IgD-negative memory B cell (primary cell): ENCODE measurements around the gene COPG1. TPM values are rescaled to one million over a fixed set of nuclear protein-coding genes. Genes with fewer than 3 reads are reported as not detected.
A peak's percentile ranks its signal among the peaks of the same experiment; 100 is the strongest.
"Not testable (repeated sequence)": the region's sequence is repeated elsewhere in the genome, so short reads cannot be mapped to it uniquely, and the experiment has no call there.

Source experiments
- H3K27ac Mint-ChIP-seq, 3 donors: one replicate each; pipeline ENCODE4 v1.8.0; 2020 to 2022; ENCODE audit warnings: mild to moderate bottlenecking in 3 of 3, mixed read lengths in 3 of 3, moderate library complexity in 1 of 3
- H3K27me3 Mint-ChIP-seq: one replicate; pipeline ENCODE4 v1.8.0; 2021; ENCODE audit warnings: mixed read lengths
- H3K36me3 Mint-ChIP-seq: one replicate; pipeline ENCODE4 v1.8.0; 2020; ENCODE audit warnings: mild to moderate bottlenecking, mixed read lengths
- H3K4me1 Mint-ChIP-seq, 3 donors: one replicate each; pipeline ENCODE4 v1.8.0; 2020 to 2022; ENCODE audit warnings: mixed read lengths in 3 of 3, mild to moderate bottlenecking in 1 of 3
- H3K4me3 Mint-ChIP-seq, 4 donors: one replicate each; pipeline ENCODE4 v1.8.0; 2020 to 2022; ENCODE audit warnings: mild to moderate bottlenecking in 4 of 4, mixed read lengths in 4 of 4, moderate library complexity in 3 of 4
- H3K9me3 Mint-ChIP-seq, 3 donors: one replicate each; pipeline ENCODE4 v1.8.0; 2020 to 2021; ENCODE audit warnings: mixed read lengths in 3 of 3, mild to moderate bottlenecking in 1 of 3
- polyA plus RNA-seq: library from polyadenylated mRNA; unstranded; fragments of 300-500 nt; fragmentation: Illumina TruSeq; gene quantifications from one replicate; pipeline ENCODE4 v1.2.3, GENCODE V29; 2021

COPG1 gene
- polyA plus RNA-seq, 1 donor from 2014 or later, result 52.9 TPM

- Mint-ChIP-seq H3K36me3 (peaks cover 26% of the 10 kb centered on the region), H3K27ac (peak overlapping the region in 1 of 3 donors; percentile 1)
Measured at GRCh38 chr3:129259612-129260477, 10.4 kb downstream of the COPG1 start.

GRCh38 chr3:129260606-129261005, 11.2 kb downstream of the COPG1 start:
- Mint-ChIP-seq H3K27ac (no peak overlapping the region), H3K36me3 (peaks cover 29% of the 10 kb centered on the region), H3K9me3 (no peaks in the 10 kb centered on the region), H3K4me1 (peaks cover 0 to 4% (median 2%) of the 10 kb centered on the region in 3 donors), H3K27me3 (no peaks in the 10 kb centered on the region), H3K4me3 (no peak overlapping the region)

More at GRCh38 chr3:129259612-129260477, 10.4 kb downstream of the COPG1 start:
- no peaks in the 10 kb centered on the region for H3K27me3 Mint-ChIP-seq
- H3K4me3 Mint-ChIP-seq, result no peak overlapping the region
- H3K4me1 Mint-ChIP-seq, result peaks cover 0 to 4% (median 2%) of the 10 kb centered on the region in 3 donors
- H3K9me3 Mint-ChIP-seq, result no peaks in the 10 kb centered on the region

DNA sequence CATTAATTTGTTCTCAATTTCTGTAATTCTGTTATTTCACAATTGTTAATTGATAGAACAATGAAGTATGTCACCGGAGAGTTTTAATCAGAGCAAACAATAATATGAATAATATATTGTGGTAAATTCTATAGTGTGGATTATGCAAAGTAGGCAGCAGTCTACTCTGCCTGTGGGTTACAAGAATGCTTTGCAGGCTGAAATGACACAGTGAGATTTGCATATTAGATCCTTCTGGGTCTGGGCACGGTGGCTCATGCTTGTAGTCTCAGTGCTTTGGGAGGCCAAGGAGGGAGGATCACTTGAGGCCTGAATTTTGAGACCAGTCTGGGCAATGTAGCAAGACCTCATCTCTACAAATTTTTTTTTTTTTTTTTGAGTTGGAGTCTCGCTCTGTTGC, 12.5 kb downstream of the COPG1 start:
- H3K9me3 Mint-ChIP-seq, result no peaks in the 10 kb centered on the region
- no peaks in the 10 kb centered on the region for H3K27me3 Mint-ChIP-seq
- peaks cover 0 to 4% (median 2%) of the 10 kb centered on the region in 3 donors for H3K4me1 Mint-ChIP-seq
- H3K4me3 Mint-ChIP-seq, result no peak overlapping the region
- H3K36me3 Mint-ChIP-seq, result peaks cover 31% of the 10 kb centered on the region
- peak overlapping the region in 1 of 3 donors; percentile 54 for H3K27ac Mint-ChIP-seq

- Mint-ChIP-seq H3K27me3 (no peaks in the 10 kb centered on the region), H3K9me3 (no peaks in the 10 kb centered on the region), H3K4me1 (peaks cover 0 to 4% (median 2%) of the 10 kb centered on the region in 3 donors), H3K27ac (no peak overlapping the region), H3K4me3 (no peak overlapping the region), H3K36me3 (peaks cover 31% of the 10 kb centered on the region)
Measured at GRCh38 chr3:129263161-129263910, 13.9 kb downstream of the COPG1 start.

DNA sequence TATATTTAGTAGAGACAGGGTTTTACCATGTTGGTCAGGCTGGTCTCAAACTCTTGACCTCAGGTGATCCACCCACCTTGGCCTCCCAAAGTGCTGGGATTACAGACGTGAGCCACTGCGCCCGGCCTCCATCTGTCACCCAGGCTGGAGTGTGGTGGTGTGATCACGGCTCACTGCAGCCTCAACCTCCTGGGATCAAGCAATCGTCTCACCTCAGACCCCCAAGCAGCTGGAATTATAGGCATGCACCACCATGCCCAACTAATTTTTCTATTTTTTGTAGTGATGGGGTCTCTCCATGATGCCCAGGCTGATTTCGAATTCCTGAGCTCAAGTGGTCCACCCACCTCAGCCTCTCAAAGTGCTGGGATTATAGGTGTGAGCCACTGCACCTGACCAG, 15.6 kb downstream of the COPG1 start:
- not testable (repeated sequence) for H3K4me1 Mint-ChIP-seq, H3K27me3 Mint-ChIP-seq, H3K9me3 Mint-ChIP-seq, H3K4me3 Mint-ChIP-seq, H3K27ac Mint-ChIP-seq
- H3K36me3 Mint-ChIP-seq, result peaks cover 29% of the 10 kb centered on the region

DNA sequence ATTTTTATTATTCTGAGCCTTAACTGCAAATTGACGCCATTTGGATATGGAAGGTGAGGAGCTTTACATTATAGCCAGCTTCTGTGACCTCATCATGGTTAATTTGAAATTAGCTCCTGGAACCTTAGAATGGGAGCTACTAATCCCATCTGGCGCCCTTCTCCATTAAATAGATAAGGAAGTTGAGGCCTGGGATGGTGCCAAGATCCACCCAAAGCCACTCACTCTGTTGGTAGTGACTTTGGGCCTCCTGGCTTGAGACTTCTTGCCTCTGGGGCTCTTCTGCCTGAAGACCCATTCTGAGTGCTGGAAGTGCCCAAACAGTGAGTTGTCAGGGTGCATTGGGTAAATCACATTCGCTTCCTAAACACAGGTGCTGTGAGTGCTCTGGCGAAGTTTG, 17.2 kb downstream of the COPG1 start:
- Mint-ChIP-seq H3K36me3 (peaks cover 24% of the 10 kb centered on the region), H3K4me1 (peaks cover 0 to 1% (median 0%) of the 10 kb centered on the region in 3 donors), H3K4me3 (no peak overlapping the region), H3K9me3 (no peaks in the 10 kb centered on the region), H3K27ac (no peak overlapping the region), H3K27me3 (no peaks in the 10 kb centered on the region)

- H3K27me3 Mint-ChIP-seq, result no peaks in the 10 kb centered on the region
- peaks cover 15% of the 10 kb centered on the region for H3K36me3 Mint-ChIP-seq
- no peak overlapping the region for H3K27ac Mint-ChIP-seq
- peak overlapping the region in 1 of 4 donors; percentile 3 for H3K4me3 Mint-ChIP-seq
- H3K9me3 Mint-ChIP-seq, result no peaks in the 10 kb centered on the region
- H3K4me1 Mint-ChIP-seq, result no peaks in the 10 kb centered on the region
Measured at GRCh38 chr3:129268396-129268795, 19.0 kb downstream of the COPG1 start.

DNA sequence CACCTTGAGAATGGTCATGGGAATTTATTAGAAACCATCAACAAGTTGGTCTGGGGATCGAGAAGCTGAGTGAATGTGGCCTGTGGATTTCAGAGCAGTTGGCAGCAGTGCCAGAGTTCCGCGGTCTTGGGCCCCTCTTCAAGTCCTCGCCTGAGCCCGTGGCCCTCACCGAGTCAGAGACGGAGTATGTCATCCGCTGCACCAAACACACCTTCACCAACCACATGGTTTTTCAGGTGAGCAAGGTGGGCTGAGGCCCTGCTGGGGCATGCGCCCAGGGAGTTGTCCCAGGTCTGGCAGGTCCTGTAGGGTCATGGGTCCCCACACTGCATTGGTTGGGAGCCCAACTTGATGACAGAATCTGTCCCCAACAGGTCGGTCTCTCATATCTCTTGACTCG, 22.3 kb downstream of the COPG1 start:
- Mint-ChIP-seq H3K36me3 (peaks cover 5% of the 10 kb centered on the region), H3K4me3 (peak overlapping the region in 1 of 4 donors; percentile 39), H3K9me3 (no peaks in the 10 kb centered on the region), H3K4me1 (peaks cover 11 to 17% (median 16%) of the 10 kb centered on the region in 3 donors), H3K27ac (no peak overlapping the region), H3K27me3 (no peaks in the 10 kb centered on the region)

DNA sequence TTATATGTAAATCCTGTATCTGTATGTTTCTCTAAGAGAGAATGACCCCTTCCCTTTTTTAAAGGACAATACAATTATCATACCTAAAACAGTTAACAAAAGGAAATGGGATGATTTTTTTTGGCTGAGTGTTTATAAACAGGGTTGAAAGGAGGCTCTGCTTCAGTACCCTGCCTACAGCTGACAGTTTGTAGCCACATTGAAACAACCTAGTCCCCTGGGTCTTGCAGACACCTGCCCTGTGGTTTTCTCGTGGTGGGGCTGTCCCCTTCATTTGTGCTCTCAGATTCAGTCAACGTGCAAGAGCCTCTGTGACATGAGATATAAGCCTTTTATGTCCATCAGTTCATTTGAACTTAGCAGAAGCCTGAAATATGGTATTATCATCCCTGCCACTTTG, 27.0 kb downstream of the COPG1 start:
- Mint-ChIP-seq H3K27ac (peak overlapping the region; percentile 36 to 86 (median 48)), H3K36me3 (peaks cover 2% of the 10 kb centered on the region), H3K27me3 (peaks cover 9% of the 10 kb centered on the region), H3K9me3 (no peaks in the 10 kb centered on the region), H3K4me1 (peaks cover 35 to 40% (median 36%) of the 10 kb centered on the region in 3 donors), H3K4me3 (peak overlapping the region; percentile 36 to 94 (median 64))

DNA sequence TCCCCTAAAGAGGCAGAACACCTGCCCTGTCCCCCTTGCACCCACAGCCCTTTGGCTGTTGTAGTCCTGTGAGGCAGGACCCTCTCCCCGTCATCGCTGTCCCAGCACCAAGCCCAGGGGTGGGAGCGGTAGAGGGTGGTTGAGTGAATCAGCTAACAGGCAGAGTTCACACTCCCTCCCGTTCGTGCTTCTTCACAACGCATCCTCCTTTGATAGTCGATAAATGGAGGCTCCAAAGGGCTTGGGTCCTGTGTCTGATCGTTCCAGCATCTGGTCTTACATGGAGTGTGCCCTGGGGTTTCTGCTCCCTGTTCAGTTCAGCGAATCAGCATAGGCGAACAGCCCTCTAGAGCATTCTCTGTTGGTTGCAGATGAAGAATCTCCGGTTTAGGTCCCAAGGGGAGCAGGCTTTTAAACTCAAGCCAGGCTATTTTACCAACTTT, 28.4 kb downstream of the COPG1 start:
- Mint-ChIP-seq H3K4me1 (peaks cover 46 to 52% (median 49%) of the 10 kb centered on the region in 3 donors), H3K27ac (peak overlapping the region in 2 of 3 donors; percentile 87), H3K27me3 (peaks cover 10% of the 10 kb centered on the region), H3K4me3 (peak overlapping the region; percentile 93 to 95 (median 94)), H3K9me3 (no peaks in the 10 kb centered on the region), H3K36me3 (peaks cover 2% of the 10 kb centered on the region)

GRCh38 chr3:129278439-129278965, 29.1 kb downstream of the COPG1 start, which contains the start of gene HMCES:
Gene HMCES (plus strand): TSS chr3:129278870. CDS start chr3:129279733, 863 bp downstream.
- Mint-ChIP-seq H3K27me3 (peaks cover 13% of the 10 kb centered on the region), H3K4me1 (peaks cover 48 to 57% (median 53%) of the 10 kb centered on the region in 3 donors), H3K27ac (peak within 1 kb of the TSS; percentile 87), H3K36me3 (peaks cover 2% of the 10 kb centered on the region), H3K9me3 (no peaks in the 10 kb centered on the region), H3K4me3 (peak within 1 kb of the TSS; percentile 93 to 97 (median 94))

GRCh38 chr3:129278966-129279906, 29.8 kb downstream of the COPG1 start:
- Mint-ChIP-seq H3K36me3 (peaks cover 2% of the 10 kb centered on the region), H3K4me1 (peaks cover 48 to 57% (median 51%) of the 10 kb centered on the region in 3 donors), H3K27ac (peak overlapping the region; percentile 46 to 87 (median 70)), H3K4me3 (peak overlapping the region; percentile 93 to 97 (median 94)), H3K27me3 (peaks cover 13% of the 10 kb centered on the region), H3K9me3 (no peaks in the 10 kb centered on the region)

- no peaks in the 10 kb centered on the region for H3K9me3 Mint-ChIP-seq
- peaks cover 5% of the 10 kb centered on the region for H3K36me3 Mint-ChIP-seq
- peaks cover 14% of the 10 kb centered on the region for H3K27me3 Mint-ChIP-seq
- peaks cover 46 to 55% (median 51%) of the 10 kb centered on the region in 3 donors for H3K4me1 Mint-ChIP-seq
- peak overlapping the region in 2 of 4 donors; percentile 91 for H3K4me3 Mint-ChIP-seq
- H3K27ac Mint-ChIP-seq, result no peak overlapping the region
Measured at GRCh38 chr3:129280183-129280582, 30.8 kb downstream of the COPG1 start.

- Mint-ChIP-seq H3K36me3 (peaks cover 7% of the 10 kb centered on the region), H3K9me3 (no peaks in the 10 kb centered on the region), H3K4me3 (peak overlapping the region in 3 of 4 donors; percentile 22 to 94 (median 73)), H3K27me3 (peaks cover 14% of the 10 kb centered on the region), H3K27ac (peak overlapping the region; percentile 65 to 82 (median 66)), H3K4me1 (peaks cover 31 to 42% (median 41%) of the 10 kb centered on the region in 3 donors)
Measured at GRCh38 chr3:129281726-129282125, 32.3 kb downstream of the COPG1 start.
